ENCODE results near the gene MEF2A. TPM values are rescaled to one million over a fixed set of nuclear protein-coding genes. Genes with fewer than 3 reads are reported as not detected.
A peak's percentile ranks its signal among the peaks of the same experiment; 100 is the strongest.
"Not testable (repeated sequence)": the region's sequence is repeated elsewhere in the genome, so short reads cannot be mapped to it uniquely, and the experiment has no call there.

Gene MEF2A
- polyA plus RNA-seq, 4 donors: 49.8 to 55.6 (median 52.1) TPM

DNA sequence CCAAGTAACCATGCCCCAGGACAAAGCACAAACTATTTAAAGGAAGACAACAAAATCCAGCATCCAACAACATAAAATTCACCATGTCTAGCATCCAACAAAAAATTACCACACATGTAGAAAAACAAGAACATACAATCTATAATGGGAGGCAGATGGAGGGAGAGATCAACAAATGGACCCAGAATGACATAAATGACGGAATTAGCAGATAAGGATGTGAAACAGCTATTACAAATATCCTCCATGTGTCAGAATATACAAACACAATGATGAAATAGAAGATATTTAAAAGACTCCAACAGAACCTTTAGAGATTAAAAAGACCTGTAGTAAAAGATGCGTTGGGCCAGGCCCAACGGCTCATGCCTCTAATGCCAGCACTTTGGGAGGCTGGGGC is 156.6 kb downstream of the MEF2A start:
- no peak for DNase-seq (ENCODE audit: low read depth in 4 of 4, low spot score in 2 of 4)

DNA sequence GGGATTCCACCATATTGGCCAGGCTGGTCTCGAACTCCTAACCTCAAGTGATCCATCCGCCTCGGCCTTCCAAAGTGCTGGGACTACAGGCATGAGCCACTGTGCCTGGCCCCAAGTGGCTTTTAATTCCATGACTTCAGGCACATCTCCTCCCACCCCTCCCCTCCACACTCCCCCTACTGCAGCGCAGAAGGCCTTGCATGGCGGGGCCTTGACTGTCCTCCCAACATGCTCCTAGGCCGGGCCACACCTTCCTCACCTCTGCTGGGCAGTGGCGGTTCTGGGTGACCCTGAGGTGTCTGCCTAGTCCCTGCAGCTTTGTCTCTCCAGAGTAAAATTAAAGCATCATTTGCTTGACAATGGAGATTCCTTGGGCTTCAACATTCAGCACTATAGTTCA is 160.5 kb downstream of the MEF2A start:
- no peak for DNase-seq (ENCODE audit: low read depth in 4 of 4, low spot score in 2 of 4)

DNA sequence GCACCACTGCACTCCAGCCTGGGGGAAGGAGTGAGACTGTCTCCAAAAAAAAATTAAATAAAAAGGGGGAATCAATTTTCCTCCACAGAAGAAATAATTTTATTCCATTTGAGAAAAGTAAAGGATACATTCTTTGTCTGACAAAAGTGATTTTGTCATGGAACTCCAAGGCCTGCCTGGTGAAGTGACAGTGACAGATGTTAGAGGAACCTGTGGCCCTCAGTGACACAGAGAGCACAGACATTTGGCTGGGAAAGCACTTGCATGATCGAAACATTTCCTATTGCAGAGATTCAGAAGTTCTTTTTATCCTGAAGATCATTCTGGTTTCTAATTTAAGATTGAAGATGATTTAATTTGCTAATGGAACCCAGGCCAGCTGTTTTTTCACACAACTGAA is 161.5 kb downstream of the MEF2A start:
- no peak for DNase-seq (ENCODE audit: low read depth in 4 of 4, low spot score in 2 of 4)

DNA sequence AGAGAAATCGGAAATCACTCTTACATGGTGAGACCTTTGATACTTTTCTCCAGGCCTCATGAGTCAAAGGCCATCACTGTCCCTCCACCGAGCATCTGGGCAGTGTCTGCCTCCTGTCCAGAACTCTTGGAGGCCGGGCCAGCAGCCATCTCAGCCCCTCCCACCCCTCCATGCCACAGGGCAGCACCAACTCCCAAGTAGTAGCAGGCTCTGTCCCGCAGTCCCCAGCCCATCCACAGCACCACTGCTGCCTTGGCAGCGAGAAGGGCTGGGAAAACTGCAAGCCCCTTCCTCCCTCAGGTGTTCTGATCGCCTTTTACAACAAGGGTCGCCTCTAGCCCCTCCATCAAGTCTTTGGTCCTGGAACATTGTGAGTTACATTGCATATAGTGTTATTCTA is 161.9 kb downstream of the MEF2A start:
- DNase-seq (ENCODE audit: low read depth in 4 of 4, low spot score in 2 of 4): no peak

DNA sequence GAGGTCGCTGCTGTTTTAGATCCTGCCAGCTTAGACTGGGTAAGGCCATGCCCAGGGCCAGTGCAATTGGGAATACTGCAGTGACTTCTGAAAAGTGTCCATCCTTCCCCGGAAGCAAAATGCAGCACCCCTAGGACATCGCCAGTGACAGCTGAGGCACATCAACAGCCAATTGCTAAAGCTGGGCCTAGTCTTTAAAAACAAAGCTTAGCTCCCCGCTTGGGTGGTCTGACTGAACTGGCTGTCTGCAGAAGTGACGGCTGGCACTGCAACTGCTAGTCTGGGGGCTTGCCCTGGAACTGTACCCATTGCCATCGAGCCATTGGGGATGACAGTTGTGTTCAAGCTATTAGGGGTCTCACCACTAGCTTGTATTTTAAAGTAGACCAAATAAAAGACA is 163.1 kb downstream of the MEF2A start:
- no peak for DNase-seq (ENCODE audit: low read depth in 4 of 4, low spot score in 2 of 4)

DNA sequence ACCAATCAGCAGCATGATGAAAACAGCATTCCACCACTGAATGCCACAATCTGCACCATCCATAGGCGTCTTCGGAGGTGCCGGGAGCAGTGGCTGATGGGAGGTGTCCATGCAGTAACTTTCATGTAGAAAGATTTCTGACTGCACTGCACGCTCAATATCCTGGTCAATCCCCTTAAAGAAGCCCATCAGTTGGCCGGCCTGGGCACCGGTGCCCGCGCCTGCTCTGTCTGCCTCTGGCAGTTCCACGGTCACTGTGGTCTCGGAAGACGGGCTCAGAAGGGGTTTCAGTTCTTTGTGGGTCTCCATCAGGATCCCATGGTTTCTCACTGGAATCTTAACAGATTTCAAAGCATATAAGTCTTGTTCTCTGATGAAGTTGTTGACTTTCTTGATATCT is 163.5 kb downstream of the MEF2A start:
- DNase-seq (ENCODE audit: low read depth in 4 of 4, low spot score in 2 of 4): no peak

DNA sequence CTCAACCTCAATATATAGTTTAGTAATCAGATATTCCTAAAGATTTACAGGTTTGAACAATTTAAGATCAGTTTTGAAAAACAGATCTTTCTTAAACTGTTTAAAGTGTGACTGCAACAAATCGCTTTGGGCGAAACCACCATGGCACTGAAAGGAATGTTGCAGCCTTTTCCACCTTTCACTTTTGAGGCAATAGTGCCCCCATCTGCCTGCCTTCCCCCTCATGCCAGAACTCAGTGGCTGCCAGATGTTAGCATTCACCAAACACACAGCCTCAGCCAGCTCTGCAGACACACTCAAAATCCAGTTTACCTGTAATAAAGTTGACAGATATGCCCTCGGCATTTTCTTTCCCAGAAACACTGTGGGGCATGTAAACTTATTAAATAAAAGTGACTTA is 164.1 kb downstream of the MEF2A start:
- DNase-seq (ENCODE audit: low read depth in 4 of 4, low spot score in 2 of 4): peak in 1 of 4 donors; percentile 43

DNA sequence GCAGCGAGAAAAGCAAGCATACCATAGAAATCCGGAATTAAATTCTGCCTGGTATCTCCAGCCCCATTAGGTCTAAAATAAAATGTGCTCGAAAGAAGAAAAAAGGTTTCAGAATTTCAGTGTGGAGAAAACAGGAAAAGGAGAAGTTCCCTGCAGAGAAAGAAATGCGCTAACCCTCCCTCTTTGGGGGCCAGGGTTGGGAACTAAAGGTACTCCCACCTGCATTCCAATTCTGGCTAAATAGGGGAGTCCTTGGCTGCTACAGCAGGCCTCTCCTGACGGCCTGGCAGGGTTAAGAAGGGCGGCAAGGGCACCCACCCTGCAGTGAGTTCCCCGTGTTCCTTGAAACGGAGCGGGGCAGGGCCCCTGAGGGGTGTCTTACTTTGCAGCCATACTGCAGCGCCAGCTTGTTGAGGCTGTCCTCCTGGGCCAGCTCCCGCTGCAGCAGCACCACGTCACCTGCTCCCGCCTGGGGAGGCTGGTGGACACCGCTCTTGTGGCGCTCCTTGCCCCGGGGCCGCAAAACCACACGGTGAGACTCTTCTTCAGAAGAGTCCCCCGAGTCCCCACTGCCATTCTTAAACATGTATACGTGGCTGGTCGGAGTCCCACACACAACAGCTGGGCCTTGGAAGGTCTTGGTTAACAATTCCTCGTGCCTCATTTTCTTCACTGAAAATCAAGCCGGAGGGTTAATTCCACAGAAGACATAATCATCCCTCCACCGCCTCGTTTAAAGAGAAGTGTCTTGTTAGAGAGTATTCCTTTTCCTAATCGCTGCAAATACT is 165.7 kb downstream of the MEF2A start:
- DNase-seq (ENCODE audit: low read depth in 4 of 4, low spot score in 2 of 4): peak in 1 of 4 donors; percentile 24

DNA sequence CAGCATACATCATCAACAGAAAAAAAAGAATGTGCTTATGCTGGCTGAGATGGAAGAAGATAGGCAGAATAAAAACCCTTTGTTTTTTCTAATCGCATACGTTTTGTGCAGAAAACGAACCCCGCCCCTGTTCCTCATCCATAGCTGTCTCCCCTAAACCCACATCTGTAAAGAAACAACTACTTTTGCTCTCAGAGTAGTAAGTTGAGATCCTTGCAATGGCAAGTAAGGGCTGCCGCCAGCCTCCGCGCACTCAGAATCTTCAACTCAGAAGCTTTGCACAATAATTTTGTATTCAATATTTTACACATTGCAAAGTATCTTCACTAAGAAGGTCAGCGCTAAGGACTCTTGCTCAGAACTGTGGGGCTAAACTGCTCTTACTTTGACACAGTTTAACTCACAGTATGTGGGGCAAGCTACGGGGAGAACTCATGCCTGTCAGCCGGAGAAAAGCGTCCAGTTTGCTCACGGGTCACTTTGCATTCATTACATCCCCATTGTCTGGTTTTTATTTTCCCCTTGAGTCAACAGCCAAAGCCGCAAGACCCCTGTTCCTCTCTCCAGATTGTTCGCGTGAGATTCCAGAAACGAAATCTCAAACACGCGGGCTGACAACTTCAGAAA is 166.5 kb downstream of the MEF2A start:
- DNase-seq (ENCODE audit: low read depth in 4 of 4, low spot score in 2 of 4): peak in 1 of 4 donors; percentile 36

DNA sequence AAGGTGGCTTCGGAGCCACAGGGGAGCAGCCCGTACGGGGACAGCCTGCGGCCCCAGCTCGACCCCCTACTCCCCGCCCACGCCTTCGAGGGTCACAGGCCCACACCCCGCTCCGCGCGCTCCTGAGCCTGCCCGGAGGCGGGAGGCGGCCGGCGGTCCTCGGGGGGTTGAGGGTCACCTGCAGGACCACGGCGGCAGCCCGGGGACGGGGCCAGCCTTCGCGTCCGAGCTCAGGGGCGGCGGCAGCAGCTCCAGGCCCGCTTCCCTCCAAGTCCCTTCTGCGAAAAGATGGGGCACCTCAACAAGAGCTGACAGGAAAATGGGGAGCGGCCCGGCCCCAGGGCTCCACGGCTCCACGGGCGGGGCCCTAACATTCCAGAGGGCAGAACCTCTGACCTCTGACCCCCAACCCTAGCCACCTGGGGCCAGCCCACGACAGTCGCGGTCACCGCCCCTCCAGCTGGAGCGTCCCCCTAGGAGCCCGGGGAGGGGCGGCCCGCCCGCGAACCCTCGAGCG is 167.0 kb downstream of the MEF2A start:
- DNase-seq (ENCODE audit: low read depth in 4 of 4, low spot score in 2 of 4): no peak

DNA sequence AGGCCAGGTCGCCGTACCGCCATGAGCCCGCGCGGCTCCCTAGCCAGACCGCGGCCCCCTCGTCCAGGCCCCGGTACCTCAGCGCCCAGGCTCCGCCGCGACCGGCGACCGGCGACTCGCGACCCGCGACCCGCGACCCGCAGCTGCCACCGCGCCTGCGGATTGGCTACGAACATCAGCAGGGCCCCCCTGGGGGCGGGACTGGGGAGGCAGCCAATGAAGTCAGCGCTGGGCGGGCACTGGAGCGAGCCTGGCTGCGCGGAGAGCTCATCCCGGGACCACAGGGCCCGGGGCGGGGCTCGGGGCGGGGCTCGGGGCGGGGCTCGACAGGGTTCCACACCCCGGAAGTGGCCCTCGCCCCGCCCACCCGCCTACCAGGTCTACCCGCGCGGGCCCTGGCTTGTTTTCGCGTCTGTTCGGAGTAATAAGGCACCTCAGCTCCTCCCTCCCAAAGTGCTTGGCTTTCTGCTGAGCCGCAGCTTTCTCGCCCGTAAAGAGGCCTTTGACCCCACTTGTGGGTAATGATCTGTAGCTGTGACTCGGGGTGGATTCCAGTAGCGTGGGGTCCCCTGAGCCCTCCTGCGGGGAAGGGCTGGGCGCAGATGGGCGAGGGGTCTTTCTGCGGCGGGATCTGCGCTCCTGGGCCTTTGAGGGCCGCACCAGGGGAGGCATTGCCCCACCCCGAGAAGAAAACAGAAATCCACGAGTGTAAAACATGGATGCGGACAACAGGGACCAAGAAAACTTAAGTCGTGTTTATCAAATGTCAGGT is 167.7 kb downstream of the MEF2A start, which contains the start of gene LYSMD4:
Gene LYSMD4 (minus strand): TSS at position 170 of the 772 bp plus-strand sequence. CDS start 1,438 bp downstream, outside the sequence.
- peak in 3 of 4 donors; percentile 85 to 93 (median 88) for DNase-seq (ENCODE audit: low read depth in 4 of 4, low spot score in 2 of 4)

DNA sequence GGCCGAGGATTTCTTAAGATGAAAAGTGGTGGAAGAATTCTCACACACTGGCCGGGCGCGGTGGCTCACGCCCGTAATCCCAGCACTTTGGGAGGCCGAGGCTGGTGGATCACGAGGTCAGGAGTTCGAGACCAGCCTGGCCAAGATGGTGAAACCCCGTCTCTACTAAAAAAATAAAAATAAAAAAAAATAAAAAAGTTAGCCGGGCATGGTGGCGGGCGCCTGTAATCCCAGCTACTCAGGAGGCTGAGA is 168.2 kb downstream of the MEF2A start:
- not testable (repeated sequence) for DNase-seq (ENCODE audit: low read depth in 4 of 4, low spot score in 2 of 4)

DNA sequence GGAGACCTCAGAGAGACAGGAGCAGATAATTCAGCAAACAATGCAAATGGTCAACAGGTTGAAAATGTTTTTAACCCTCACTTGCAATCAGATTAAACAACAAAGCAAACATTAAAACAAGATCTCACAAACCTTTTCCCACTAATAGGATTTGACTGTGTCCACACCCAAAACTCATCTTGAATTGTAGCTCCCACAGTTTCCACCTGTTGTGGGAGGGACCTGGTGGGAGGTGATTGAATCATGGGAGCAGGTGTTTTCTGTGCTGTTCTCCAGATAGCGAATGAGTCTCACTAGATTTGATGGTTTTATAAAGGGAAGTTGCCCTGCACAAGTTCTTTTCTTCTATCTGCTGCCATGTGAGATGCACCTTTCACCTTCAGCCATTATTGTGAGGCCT is 168.8 kb downstream of the MEF2A start:
- no peak for DNase-seq (ENCODE audit: low read depth in 4 of 4, low spot score in 2 of 4)

DNA sequence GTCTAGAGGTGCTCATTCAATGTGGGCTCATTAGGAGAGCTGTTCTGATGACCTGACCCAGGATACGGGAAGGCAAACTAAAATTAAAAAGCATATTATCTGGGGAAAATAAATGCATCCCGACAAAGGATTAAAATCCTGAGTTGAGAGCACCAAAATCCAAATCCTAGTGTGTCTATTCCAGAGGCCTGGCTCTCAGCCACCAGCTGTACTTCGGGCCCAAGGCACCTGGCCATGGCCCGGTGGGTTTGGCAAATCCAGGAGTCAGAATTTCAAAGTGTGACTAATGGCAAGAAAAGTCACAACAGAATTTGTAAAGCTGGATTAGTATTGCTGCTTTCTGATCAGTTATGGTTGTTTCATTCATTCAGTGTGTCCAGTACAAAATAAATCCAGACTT is 170.1 kb downstream of the MEF2A start:
- no peak for DNase-seq (ENCODE audit: low read depth in 4 of 4, low spot score in 2 of 4)

DNA sequence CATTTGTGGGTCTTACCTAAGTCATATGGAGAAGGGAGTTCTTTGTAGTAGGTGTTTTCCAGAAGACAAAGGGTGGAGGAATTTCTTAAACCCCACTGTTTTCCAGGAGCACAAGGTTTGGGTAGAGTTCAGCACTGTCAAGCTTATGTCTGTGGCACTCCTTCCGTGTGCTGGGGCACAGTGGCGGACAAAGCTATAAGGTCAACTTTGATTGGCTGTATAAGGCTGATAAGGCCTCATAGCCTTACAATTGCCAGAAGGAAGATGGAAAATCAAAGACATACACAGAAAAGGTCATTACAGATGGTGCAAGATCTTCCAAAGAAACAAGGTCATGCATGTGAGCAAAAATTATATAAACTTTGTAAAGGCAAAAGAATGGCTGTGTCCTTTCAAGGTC is 170.9 kb downstream of the MEF2A start:
- no peak for DNase-seq (ENCODE audit: low read depth in 4 of 4, low spot score in 2 of 4)

DNA sequence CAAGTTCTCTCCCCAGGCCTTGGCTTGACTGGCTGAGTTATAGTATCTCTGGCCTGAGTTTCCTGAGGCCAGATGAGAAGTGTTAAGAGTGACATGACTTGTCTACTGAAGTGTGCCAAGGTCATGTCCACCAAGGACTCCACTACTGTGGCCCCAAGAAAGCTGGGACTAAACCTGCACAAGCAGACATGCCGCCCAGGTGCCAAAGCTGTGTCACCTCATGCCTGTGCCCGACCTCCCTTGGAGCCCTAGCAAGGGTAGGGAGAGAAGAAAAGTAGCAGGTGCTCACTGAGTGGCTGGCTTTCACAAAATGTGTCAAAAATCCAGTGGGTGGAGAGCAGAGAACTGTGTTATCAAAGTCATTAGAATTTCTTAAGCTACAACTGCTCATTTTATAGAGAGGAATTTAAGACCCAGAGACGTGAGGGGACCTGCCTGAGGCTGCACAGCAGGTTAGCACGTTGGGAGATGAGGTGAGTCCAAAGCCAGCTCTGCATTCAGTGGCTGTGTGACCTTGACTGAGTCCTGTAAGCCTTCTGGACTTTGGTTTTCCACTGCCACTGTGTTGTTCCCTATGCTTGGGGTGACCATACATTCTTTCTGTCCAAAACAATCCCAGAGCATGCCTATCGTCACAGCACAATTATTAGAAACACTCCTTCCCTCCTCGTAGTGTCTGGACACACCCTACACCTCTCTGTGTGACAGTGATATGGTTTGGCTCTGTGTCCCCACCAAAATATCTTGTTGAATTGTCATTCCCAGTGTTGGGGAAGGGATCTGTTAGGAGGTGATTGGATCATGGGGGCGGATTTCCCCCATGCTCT is 172.4 kb downstream of the MEF2A start:
- DNase-seq (ENCODE audit: low read depth in 4 of 4, low spot score in 2 of 4): no peak

DNA sequence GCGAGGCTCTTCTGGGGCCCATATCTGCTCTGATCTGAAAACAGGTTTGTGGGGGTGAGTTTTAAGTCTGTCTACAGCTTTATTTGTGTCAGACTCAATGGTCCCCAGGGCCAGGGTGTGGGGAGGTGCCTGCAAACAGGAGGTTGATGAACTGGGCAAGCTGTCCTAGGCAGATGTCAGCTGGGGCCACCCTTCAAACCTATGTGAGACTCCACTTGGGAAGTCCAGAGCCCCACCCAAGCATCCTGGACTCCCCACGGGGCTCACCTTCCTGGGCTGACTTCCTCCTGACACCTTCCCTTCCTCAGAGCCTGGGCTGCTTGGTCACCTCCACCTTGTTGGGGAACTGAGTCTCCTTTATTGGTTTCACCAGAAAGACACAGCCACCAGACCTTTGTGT is 176.1 kb downstream of the MEF2A start:
- DNase-seq (ENCODE audit: low read depth in 4 of 4, low spot score in 2 of 4): no peak

DNA sequence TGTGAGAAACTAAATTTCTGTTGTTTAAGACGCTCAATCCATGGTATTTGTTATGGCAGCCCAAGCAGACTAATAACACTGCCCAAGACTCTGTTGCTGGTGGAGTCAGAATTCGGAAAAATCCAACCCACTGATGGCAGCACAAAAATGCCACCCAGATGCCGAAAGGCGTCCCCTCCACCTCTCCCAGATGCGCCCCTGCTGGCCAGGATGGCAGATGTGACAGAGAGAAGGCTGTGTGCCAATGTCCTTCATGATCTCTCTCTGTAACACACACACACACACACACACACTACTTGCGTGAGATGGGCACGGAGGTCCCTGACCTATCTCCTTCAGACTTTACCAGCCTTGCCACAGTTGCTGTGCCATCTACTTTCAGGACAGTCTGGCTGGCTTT is 178.4 kb downstream of the MEF2A start:
- DNase-seq (ENCODE audit: low read depth in 4 of 4, low spot score in 2 of 4): no peak

DNA sequence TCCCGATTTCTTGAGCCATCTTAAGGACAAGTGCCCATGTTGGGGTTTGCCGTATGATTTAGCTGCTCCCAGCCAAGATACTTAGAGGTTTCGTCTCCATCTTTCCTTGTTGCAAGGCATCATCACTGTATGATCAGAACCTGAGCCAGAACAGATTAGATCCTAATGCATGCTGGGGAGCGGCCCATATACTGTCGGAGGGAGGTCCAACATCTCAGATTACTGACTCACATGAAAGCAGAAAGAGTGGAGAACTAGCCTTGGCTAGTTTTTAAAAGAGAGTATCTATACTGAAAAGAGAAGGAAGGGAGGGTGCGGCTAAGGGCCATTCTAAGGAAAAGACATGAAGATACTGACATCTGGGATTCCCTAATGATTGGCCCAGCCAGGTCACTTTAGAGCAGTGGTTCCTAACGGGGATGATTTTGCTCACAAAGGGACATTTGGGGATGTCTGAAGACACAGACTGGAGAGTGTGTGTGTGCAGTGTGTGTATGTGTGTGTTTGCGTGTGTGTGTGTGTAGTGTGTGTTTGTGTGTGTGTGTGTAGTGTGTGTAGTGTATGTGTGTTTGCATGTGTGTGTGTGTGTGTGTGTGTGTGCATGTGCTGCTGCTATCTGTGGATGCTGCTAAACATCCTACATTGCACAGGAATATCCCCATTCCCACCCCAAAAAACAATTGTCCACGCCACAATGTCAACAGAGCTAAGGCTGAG is 179.7 kb downstream of the MEF2A start:
- DNase-seq (ENCODE audit: low read depth in 4 of 4, low spot score in 2 of 4): no peak

DNA sequence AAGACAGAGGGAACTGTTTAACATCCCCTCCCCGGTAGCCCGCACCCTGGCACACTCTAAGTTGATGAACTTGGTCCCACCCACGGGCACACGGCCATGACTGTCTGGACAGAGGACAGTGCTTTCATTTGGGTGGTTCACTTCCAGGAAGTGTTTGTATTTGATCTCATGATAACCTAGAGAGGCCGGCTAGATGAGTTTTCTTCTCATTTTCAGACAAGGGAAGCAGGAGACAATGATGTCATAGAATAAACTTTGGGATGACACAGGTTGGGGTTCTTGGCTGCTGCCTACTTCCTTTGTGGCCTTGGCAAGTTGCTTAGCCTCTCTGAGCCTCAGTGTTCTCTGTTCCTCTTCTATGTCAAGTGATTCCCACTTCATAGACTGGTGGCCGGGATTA is 183.6 kb downstream of the MEF2A start:
- no peak for DNase-seq (ENCODE audit: low read depth in 4 of 4, low spot score in 2 of 4)

Data from left renal cortex interstitium (tissue), 4 donors.